ENCODE measurements around the gene EEFSEC.
"Not testable (repeated sequence)": the region's sequence is repeated elsewhere in the genome, so short reads cannot be mapped to it uniquely, and the experiment has no call there.

EEFSEC gene

DNA sequence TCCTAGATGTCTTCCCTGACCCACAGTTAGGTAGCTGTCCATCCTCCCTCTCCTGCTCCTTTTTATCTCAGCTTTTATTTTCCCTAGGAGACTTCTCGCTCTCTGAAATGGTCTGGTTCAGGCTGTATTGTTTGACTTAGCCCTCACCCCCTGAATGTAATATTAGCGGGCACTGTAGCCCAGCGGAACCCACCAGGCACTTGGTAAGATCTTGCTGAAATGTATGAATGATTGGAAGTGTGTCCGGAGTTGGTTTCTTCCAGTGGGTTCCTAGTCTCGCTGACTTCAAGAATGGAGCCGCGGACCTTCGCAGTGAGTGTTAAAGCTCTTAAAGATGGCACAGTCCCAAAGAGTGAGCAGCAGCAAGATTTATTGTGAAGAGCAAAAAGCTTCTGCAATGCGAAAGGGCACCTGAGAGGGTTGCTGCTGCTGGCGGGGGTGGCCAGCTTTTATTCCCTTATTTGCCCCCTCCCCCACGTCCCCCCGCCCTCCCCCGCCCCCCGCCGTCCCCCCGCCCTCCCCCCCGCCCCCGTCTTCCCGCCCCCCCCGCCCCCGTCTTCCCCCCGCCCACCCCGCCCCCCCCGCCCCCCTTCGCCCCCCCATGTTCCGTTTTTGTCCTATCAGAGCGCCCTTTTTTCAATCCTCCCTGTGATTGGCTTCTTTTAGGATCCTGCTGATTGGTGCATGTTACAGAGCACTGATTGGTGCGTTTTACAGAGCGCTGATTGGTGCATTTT, 694 bp upstream of the EEFSEC start:
- peak; percentile 57 to 72 for DNase-seq

DNA sequence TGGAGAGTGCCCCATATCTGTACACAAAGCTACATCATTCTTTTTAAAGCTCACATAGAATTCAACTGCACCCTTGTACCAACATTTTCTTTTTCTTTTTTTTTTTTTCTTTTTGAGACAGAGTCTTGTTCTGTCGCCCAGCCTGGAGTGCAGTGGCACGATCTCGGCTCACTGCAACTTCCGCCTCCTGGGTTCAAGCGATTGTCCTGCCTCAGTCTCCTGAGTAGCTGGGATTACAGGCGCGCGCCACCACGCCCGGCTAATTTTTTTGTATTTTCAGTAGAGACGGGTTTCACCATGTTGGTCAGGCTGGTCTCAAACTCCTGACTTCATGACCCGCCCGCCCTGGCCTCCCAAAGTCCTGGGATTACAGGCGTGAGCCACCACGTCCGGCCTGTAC, 1.1 kb downstream of the EEFSEC start:
- DNase-seq = not testable (repeated sequence)

DNA sequence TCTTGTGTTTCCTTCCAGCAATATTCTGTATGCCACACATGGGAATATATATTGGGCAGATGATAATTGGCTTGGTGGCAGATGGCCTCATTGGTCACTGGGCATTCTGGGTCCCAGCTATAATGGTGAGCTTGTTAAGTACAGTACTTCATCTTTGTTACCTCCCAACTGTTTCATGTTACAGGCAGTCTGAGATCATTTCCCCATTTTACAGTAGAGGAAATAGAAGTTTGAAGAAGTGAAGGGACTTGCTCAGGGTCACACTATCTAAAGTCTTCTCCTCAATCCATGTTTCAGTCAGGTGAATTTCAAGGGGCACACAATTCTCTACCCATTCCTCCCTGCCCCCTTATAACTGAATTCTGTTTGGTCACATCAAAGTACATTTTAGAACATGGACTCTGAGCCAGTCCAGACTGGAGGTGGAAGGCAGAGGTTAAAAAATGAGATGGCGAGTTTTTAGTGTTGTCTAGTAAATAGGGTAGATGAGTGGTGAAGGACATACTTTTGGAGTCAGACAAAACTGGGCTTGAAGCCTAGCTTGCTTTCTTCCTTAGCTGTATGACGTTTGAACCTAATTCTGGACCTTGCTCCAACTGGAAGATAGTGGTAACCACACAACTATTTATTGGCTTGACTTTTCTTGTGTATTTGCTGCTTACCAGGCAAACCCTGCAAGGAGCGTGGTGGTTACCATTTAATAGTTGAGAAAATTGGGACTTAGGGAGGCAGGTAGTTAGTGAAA, 2.5 kb downstream of the EEFSEC start:
- no peak for DNase-seq

DNA sequence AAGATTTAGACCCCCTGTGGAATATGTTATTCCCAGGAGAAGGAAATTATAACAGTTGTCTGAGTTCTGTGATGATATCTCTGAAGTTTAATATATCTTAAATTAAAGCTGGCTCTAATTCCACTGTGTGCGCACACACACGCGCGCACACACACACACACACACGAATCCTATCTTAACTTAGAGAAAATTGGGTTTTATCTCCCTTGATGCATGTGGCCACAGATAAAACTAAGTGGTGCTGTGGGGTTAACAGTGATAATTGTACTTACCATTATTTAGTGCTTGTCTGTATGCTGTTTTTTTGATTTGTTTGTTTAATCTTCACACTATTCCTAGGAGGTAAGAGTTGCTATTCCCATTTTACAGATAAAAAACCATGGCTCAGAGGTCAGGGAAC, 7.4 kb downstream of the EEFSEC start:
- no peak for DNase-seq

- DNase-seq = no peak
Observed at GRCh38 chr3:128163432-128163831, 10.2 kb downstream of the EEFSEC start.

DNA sequence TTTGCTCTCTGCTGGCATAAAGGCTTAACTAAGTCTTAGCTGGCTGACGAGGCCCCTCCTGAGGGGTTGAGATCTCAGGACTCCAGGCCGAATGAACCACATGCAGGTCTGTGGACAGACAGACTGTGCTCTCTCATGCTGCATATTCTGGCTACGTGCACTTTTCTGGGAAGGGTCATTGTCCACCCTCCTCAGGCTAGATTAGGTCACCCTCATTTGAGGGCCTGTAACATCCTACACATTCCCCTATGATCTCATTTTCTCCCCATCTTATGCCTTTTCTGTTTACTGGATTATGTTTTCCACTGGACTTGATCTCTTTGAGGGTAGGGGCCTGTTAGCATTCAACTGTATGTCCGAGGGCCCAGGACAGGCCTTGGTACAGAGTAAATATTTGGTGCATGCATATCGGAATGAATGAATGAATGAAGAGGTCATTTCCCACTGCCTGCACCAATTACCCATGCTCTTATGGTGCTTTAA, 13.7 kb downstream of the EEFSEC start:
- DNase-seq = no peak

DNA sequence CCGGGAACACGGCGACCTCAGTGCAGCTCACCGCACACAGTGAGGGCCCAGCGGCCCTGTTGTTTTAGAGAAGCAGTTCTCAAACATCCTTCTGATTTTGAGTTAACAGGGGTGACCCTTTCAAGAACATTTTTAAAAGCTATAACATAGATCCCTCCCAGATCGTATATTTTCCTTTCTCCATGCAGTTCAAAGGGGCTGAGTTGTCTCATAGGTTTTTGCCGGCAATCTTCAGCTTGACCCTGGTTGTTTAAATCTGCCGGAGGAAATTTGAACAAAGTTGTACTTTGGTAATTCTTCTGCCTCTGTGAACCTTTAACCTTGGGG, 14.3 kb downstream of the EEFSEC start:
- DNase-seq = no peak

DNA sequence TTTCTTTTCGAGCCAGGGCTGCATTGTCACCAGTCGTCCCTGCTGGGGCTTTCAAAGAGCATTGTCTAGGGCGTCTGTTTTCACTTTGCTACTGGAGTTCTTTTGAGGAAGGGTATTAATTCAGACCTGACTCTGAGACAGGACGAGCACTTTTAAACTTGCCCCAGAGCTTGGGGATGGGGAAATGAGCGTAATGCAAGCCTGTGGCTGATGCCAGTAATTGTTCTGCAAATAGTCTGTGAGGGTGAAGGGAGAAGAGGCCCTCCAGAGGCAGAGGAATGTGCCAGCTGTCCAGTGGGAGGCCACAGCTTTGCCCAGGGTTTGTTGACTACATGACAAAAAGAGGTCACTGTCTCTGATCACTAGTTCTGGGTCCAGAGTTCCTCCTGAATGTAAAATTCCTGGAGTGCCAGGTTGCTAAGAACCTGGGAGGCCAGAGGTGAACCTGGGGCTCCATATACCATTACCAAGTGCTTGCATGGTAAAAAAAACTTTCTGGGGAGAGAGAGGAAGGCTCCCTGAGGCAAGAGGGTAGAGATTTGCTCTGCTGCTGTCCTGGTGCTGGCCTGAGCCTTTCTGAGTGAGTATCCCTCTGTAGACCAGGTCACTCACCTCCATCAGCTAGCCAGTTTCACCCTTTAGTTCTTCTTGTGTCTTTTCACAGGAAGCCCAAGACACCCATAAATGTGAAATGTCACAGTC, 14.8 kb downstream of the EEFSEC start:
- no peak for DNase-seq

DNA sequence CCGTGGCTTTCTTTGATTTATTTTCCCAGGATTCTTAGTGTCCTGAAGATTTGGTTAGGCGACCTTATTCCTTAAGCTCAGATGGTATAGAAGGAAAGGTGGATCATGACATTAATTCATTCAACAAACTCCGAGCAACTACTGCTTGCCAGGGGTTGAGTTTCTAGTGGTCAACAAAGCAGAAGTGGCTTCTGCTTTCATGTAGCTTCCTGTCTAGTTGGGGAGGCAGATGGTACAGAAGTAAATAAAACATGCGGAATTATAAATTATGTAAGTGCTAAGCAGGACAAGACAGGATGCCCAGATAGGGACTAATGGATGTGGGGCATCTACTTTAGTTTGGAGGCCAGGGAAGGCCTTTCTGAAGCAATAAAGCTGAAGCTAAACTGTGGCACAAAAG, 15.6 kb downstream of the EEFSEC start:
- no peak for DNase-seq

DNA sequence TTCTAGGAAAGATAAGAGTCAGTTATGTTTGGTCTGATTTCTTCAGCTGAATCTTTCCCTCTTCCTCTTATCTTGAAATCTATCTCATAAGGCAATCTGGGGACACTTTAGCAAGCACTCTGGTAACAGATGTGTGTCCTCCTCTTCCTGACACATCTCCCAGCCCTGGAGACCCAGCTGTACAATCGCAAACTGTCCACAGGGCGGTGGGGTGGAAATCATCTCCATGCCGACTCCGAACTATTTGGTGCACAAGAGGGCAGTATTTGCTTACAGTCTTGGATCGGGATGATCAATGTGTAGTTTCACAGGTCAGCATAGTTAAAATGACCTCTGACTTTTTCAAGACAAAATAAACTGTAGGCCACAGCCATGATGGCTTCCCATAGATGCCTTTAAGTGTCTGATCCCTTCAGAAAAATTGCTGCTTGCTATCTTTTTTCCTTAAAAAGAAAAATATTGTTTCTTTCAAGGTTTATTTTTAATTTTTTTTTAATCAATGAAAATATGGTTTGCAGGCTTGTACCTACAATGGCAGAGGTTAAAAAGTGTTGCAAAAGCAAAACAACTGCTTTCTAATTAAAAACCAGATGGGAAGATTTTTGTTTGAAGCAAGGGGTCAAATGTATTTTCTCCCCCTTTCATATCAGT, 17.7 kb downstream of the EEFSEC start:
- DNase-seq = peak; percentile 58 to 71

- no peak for DNase-seq
Observed at GRCh38 chr3:128173200-128173599, 19.9 kb downstream of the EEFSEC start.

DNA sequence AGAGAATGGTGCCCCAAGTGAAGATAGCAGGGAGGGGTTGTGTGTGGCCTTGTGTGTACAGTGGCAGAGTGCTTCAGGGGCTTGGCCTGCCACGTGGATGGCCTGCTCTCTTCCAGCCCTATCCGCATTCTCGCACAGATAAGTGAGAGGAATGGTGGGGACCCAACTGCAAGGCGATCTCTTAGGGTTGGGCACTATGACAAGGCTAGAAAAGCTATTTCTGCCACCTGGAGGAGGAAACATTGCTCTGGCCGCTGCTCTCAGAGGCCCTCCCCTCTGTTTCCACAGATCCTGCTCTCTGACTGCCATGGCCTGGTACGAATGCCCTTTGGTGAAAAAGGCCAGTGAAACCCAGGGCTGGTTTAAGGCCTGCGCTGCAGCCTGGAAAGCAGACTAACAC, 20.6 kb downstream of the EEFSEC start:
- DNase-seq = no peak

DNA sequence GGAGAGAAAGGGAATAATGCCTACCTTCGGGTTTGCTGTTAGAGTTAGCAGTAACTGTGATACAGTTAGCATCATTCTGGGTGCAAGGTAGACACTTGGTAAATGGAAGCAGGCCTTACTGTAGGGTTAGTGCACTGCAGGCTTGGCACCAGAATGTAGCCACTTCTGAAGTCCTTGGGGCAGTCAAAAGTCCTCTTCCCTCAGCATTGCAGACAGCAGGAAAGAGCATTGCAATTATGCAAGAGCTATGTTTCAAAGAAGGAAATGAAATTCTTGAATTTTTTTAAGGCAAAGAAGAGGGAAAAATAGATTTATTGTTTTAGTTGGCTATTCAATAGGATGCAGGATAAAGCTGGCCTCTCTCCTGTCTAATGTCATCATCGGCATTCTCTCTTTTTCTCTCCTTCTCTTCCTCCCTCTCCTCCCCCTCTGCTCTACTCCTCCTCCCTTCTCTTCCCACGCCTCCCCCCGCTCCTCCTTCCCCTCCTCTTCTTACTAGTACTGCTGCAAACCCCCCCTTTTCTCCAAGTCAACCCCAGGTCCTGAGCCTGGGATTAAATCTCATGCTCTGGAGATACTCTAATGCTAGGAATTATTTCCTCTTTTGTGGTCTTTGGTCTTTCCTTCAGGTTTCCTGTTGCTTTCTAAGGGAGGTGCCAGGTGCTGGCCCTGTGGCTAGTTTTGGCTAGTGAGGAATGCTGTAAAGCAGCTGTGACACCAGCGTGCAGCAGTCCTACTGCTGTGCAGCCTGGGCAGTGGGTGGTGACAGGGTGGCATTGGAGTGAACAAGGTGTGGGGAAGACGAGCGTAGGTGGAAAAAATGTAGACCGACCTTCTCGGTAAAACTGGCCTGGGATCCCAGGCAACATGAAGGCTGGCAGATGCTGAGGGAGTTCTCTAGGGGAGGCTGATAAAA, 21.7 kb downstream of the EEFSEC start:
- no peak for DNase-seq

- no peak for DNase-seq
Observed at GRCh38 chr3:128175768-128176167, 22.5 kb downstream of the EEFSEC start.

GRCh38 chr3:128176276-128176833, 23.1 kb downstream of the EEFSEC start:
- no peak for DNase-seq

GRCh38 chr3:128177865-128178264, 24.6 kb downstream of the EEFSEC start:
- DNase-seq = no peak

DNA sequence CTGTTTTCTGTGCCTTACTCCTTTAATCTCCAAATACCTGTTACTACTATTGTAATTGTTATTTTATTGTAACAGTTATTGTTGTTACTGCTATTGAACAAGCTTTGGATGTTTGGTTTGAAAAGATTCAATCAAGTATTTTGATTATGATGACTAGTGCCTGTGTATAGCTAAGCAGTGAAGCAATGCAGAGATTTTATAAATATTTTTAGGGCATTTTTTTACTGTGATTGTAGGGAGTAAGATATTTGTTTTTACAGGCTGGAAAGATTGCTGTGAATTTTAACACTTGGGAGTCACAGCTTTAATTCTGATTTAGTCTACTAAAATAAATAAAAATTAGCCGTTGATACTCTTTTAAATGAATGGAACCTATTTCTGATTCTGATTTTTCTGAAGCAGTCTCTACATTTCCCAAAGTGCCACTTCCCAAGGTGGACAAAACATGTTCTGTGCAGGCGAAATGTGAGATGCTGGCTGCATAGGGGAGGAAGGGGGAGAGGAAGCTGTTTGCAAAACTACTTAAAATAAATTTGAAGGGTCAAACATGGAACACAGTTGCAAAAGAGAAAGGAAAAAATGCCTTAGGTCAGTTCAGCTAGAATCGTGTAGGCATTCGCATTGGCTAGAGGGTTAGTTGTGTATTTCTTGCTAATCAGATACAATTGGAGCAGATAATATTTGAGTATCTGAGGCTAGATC, 25.7 kb downstream of the EEFSEC start:
- no peak for DNase-seq

- DNase-seq = no peak
Observed at GRCh38 chr3:128179484-128179819, 26.2 kb downstream of the EEFSEC start.

GRCh38 chr3:128180436-128180835, 27.2 kb downstream of the EEFSEC start:
- DNase-seq = no peak

- DNase-seq = no peak
Observed at GRCh38 chr3:128180913-128181312, 27.6 kb downstream of the EEFSEC start.

DNA sequence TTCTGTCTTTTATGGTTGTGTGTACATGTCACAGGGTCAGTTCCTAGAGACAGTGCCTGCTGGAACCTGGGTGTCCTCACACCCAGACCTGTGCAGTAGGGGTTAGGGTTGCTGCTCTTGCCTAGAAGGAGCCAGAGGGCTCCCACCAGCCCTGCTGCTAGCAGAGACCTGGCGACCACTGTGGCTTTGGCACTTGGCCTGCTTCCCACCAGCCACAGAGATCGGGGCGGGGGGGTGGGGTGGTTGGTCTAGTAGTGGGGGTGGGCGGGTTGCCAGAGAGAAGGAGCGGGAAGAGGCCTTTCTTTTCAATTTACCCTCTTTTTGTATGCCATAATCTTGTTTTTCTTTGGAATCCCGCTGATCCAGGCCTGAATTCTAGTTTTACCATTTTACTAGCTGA, 29.4 kb downstream of the EEFSEC start:
- DNase-seq = no peak

Data from SHP77 (cell line).